ENCODE data around the gene GPR150.
A peak's percentile ranks its signal among the peaks of the same experiment; 100 is the strongest.

GRCh38 chr5:95646569-95647431, 26.9 kb downstream of the GPR150 start, which contains the start of gene RFESD:
- peak; percentile 97 for TF ChIP-seq POLR2A (IDR thresholded peaks at IDR 0.05)
- TF ChIP-seq, protein P1, sequence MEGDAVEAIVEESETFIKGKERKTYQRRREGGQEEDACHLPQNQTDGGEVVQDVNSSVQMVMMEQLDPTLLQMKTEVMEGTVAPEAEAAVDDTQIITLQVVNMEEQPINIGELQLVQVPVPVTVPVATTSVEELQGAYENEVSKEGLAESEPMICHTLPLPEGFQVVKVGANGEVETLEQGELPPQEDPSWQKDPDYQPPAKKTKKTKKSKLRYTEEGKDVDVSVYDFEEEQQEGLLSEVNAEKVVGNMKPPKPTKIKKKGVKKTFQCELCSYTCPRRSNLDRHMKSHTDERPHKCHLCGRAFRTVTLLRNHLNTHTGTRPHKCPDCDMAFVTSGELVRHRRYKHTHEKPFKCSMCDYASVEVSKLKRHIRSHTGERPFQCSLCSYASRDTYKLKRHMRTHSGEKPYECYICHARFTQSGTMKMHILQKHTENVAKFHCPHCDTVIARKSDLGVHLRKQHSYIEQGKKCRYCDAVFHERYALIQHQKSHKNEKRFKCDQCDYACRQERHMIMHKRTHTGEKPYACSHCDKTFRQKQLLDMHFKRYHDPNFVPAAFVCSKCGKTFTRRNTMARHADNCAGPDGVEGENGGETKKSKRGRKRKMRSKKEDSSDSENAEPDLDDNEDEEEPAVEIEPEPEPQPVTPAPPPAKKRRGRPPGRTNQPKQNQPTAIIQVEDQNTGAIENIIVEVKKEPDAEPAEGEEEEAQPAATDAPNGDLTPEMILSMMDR (IDR thresholded peaks at IDR 0.05): peak in 3 of 4 donors; percentile 12 to 28 (median 13)
